Smooth muscle cell (in vitro differentiated cells): ENCODE measurements around the gene LAYN. TPM values are rescaled to one million over a fixed set of nuclear protein-coding genes. Genes with fewer than 3 reads are reported as not detected.

Source experiments
- DNase-seq: peaks from one replicate; lab custom pipeline; 2025; ENCODE audit not compliant: unreplicated experiment; lab: John Stamatoyannopoulos, UW
- H2AFZ ChIP-seq: fragments of 200-600 bp; sonication (generic); 2 replicates; pipeline ENCODE4 v1.6.0; 2016; ENCODE audit warnings: antibody characterized with exemption, low read depth, mild to moderate bottlenecking
- H3F3A ChIP-seq: fragments of 200-600 bp; sonication (generic); 2 replicates; pipeline ENCODE4 v1.6.0; 2017; ENCODE audit warnings: antibody characterized with exemption, low read depth
- H3K27ac ChIP-seq: fragments of 200-600 bp; sonication (generic); 2 replicates; pipeline ENCODE4 v1.5.1; 2016; ENCODE audit warnings: low read depth, mild to moderate bottlenecking
- H3K27me3 ChIP-seq: fragments of 200-600 bp; sonication (generic); 2 replicates; pipeline ENCODE4 v1.6.1; 2016; ENCODE audit warnings: low read depth, mild to moderate bottlenecking
- H3K36me3 ChIP-seq: fragments of 200-600 bp; sonication (generic); 2 replicates; pipeline ENCODE4 v1.5.1; 2016; ENCODE audit warnings: low read depth
- H3K4me1 ChIP-seq: fragments of 200-600 bp; sonication (generic); 2 replicates; pipeline ENCODE4 v1.5.1; 2016; ENCODE audit warnings: low read depth
- H3K4me2 ChIP-seq: fragments of 200-600 bp; sonication (generic); 2 replicates; pipeline ENCODE4 v1.6.0; 2016; ENCODE audit warnings: mild to moderate bottlenecking
- H3K4me3 ChIP-seq: fragments of 200-600 bp; sonication (generic); 2 replicates; pipeline ENCODE4 v1.5.1; 2016; ENCODE audit warnings: mild to moderate bottlenecking
- H3K79me2 ChIP-seq: fragments of 200-600 bp; sonication (generic); 2 replicates; pipeline ENCODE4 v1.6.0; 2016; ENCODE audit warnings: low read depth, mild to moderate bottlenecking
- H3K9ac ChIP-seq: fragments of 200-600 bp; sonication (generic); 2 replicates; pipeline ENCODE4 v1.6.0; 2016; ENCODE audit warnings: low read depth
- H3K9me3 ChIP-seq: fragments of 200-600 bp; sonication (generic); replicated peaks from 2 replicates; pipeline ENCODE4 v1.5.1; 2016; ENCODE audit warnings: low read depth
- H4K20me1 ChIP-seq: fragments of 200-600 bp; sonication (generic); 2 replicates; pipeline ENCODE4 v1.6.0; 2016; ENCODE audit warnings: low read depth
- CTCF ChIP-seq: fragments of 200-600 bp; sonication (generic); IDR thresholded peaks from 2 replicates; pipeline ENCODE4 v1.5.1; 2017; ENCODE audit warnings: borderline replicate concordance, mild to moderate bottlenecking, antibody characterized with exemption; ENCODE audit not compliant: insufficient read depth, poor library complexity, severe bottlenecking
- WGBS: methylation state at CpG from one replicate; pipeline ENCODE4 v1.1.7; 2016; ENCODE audit warnings: low lambda C conversion rate; 5-methylcytosine and 5-hydroxymethylcytosine counted together
- polyA plus RNA-seq: library from polyadenylated mRNA; unstranded; fragments of >200 nt; fragmentation: Nextera tagmentation; extraction: Ambion mirVana; gene quantifications from 2 replicates; pipeline ENCODE4 v1.2.1, GENCODE V29; 2016
- total RNA-seq: library from RNA; depleted of rRNA; stranded (reverse); fragments of >200 nt; gene quantifications from 2 replicates; pipeline ENCODE4 v1.2.3, GENCODE V29; 2014

The LAYN gene
- total and polyA plus RNA-seq, 2 experiments from 2014 or later, result 52.6 to 67.4 TPM

- no peak overlapping the region for H3K27ac ChIP-seq
- H3K4me2 ChIP-seq, result no peak overlapping the region
- H3K27me3 ChIP-seq, result no peaks in the 10 kb centered on the region
- no peaks in the 10 kb centered on the region for H4K20me1 ChIP-seq
- DNase-seq, result no peak
- no peaks in the 10 kb centered on the region for H3K36me3 ChIP-seq
- H3F3A ChIP-seq, result no peaks in the 10 kb centered on the region
- H3K4me1 ChIP-seq, result no peaks in the 10 kb centered on the region
- TF ChIP-seq CTCF, result no peak
- 86% methylated on average over 1 of the region's 1 CpG for WGBS
- no peak overlapping the region for H2AFZ ChIP-seq
- H3K9ac ChIP-seq, result no peak overlapping the region
- H3K79me2 ChIP-seq, result no peaks in the 10 kb centered on the region
- H3K4me3 ChIP-seq, result no peak overlapping the region
- H3K9me3 ChIP-seq, result no peaks in the 10 kb centered on the region
Measured at GRCh38 chr11:111502611-111503010, 37.9 kb upstream of the LAYN start.

GRCh38 chr11:111510311-111510710, 30.2 kb upstream of the LAYN start:
- Histone ChIP-seq H3K36me3 (no peaks in the 10 kb centered on the region), H3F3A (peaks cover 19% of the 10 kb centered on the region), H3K27me3 (no peaks in the 10 kb centered on the region), H3K9me3 (no peaks in the 10 kb centered on the region), H3K27ac (peak overlapping the region; percentile 93), H3K4me1 (peaks cover 22% of the 10 kb centered on the region), H3K9ac (peak overlapping the region; percentile 67), H3K4me2 (peak overlapping the region; percentile 95), H4K20me1 (no peaks in the 10 kb centered on the region), H2AFZ (peak overlapping the region; percentile 40), H3K79me2 (no peaks in the 10 kb centered on the region), H3K4me3 (no peak overlapping the region)
- no peak for TF ChIP-seq CTCF
- DNase-seq, result no peak
- 71% methylated on average over 1 of the region's 1 CpG for WGBS

GRCh38 chr11:111512296-111513239, 28.0 kb upstream of the LAYN start, which contains the start of gene BTG4:
BTG4 (minus strand) TSS chr11:111512386; CDS start chr11:111498776, 13,610 bp downstream.
- WGBS, result 2% methylated on average over 61 of the region's 90 CpGs
- Histone ChIP-seq H3K27ac (peak within 1 kb of the TSS; percentile 93), H4K20me1 (no peaks in the 10 kb centered on the region), H3K36me3 (no peaks in the 10 kb centered on the region), H3K9me3 (no peaks in the 10 kb centered on the region), H3K4me2 (peak within 1 kb of the TSS; percentile 95), H3K4me1 (peaks cover 30% of the 10 kb centered on the region), H3K79me2 (no peaks in the 10 kb centered on the region), H3K4me3 (peak within 1 kb of the TSS; percentile 55), H2AFZ (peak within 1 kb of the TSS; percentile 87), H3K9ac (peak within 1 kb of the TSS; percentile 65), H3F3A (peaks cover 21% of the 10 kb centered on the region), H3K27me3 (no peaks in the 10 kb centered on the region)
- DNase-seq, result no peak
- peak; percentile 6 for TF ChIP-seq CTCF

GRCh38 chr11:111513240-111513605, 27.3 kb upstream of the LAYN start:
- no peaks in the 10 kb centered on the region for H4K20me1 ChIP-seq

More at GRCh38 chr11:111513240-111513605, 27.3 kb upstream of the LAYN start:
- no peak overlapping the region for H3K9ac ChIP-seq
- H2AFZ ChIP-seq, result peak overlapping the region; percentile 87
- H3F3A ChIP-seq, result peaks cover 21% of the 10 kb centered on the region
- 41% methylated on average over 6 of the region's 6 CpGs for WGBS
- DNase-seq, result no peak
- no peaks in the 10 kb centered on the region for H3K36me3 ChIP-seq
- H3K4me3 ChIP-seq, result peak overlapping the region; percentile 55
- TF ChIP-seq CTCF, result no peak
- no peaks in the 10 kb centered on the region for H3K79me2 ChIP-seq
- H3K9me3 ChIP-seq, result no peaks in the 10 kb centered on the region
- no peaks in the 10 kb centered on the region for H3K27me3 ChIP-seq
- no peak overlapping the region for H3K27ac ChIP-seq
- peaks cover 30% of the 10 kb centered on the region for H3K4me1 ChIP-seq
- H3K4me2 ChIP-seq, result peak overlapping the region; percentile 95
